Endothelial cell of umbilical vein (primary cell): ENCODE data around the gene B3GALT4. TPM values are rescaled to one million over a fixed set of nuclear protein-coding genes. Genes with fewer than 3 reads are reported as not detected.

Experiments used
- BruUV-seq: library from RNA; stranded (reverse); fragments of 400-500 nt; replicated peaks from 2 replicates; lab custom pipeline; 2021; lab: Mats Ljungman, UMichigan
- CTCF ChIA-PET: fragments of 300-600, 350-600 bp; sonication (Branson Sonifier 250); formaldehyde crosslinking; loops from one replicate; lab custom pipeline; 2021; ENCODE audit warnings: antibody characterized with exemption, inconsistent platforms; lab: Charles Lee
- POLR2A ChIA-PET: fragments of 300-600, 350-600 bp; sonication (Branson Sonifier 250); formaldehyde crosslinking; loops from one replicate; lab custom pipeline; 2021; ENCODE audit warnings: antibody characterized with exemption, inconsistent platforms; lab: Charles Lee
- DNase-seq: peaks from one replicate; pipeline ENCODE4 v3.0.0-alpha.2; 2011; ENCODE audit warnings: low read depth, low spot score
- FAIRE-seq: peaks from 2 replicates; lab custom pipeline; 2011; peaks lifted over from hg19 to GRCh38; lab: Jason Lieb, UNC
- H2AFZ ChIP-seq: 2 replicates; pipeline ENCODE4 v1.6.0; 2012; ENCODE audit warnings: low read depth, low read length, control low read depth, inconsistent platforms
- H3K27ac ChIP-seq: 2 replicates; pipeline ENCODE4 v1.5.1; 2011; ENCODE audit warnings: low read depth, mild to moderate bottlenecking, control low read depth, low read length, moderate library complexity; ENCODE audit not compliant: insufficient read depth
- H3K27me3 ChIP-seq, 2 experiments: 2 replicates each; pipeline versions ENCODE4 v1.6.0 to v1.6.1; 2011; ENCODE audit warnings: low read length in 2 of 2, mixed read lengths in 1 of 2; ENCODE audit not compliant: control insufficient read depth in 2 of 2, insufficient read depth in 2 of 2
- H3K36me3 ChIP-seq, 2 experiments: 2 replicates in 1 of 2; 3 replicates in 1 of 2; pipeline ENCODE4 v1.5.1; 2011; ENCODE audit warnings: low read length in 2 of 2, mild to moderate bottlenecking in 1 of 2, moderate library complexity in 1 of 2; ENCODE audit not compliant: control insufficient read depth in 2 of 2, insufficient read depth in 2 of 2; ENCODE audit errors: extremely low read depth in 1 of 2
- H3K4me1 ChIP-seq: 3 replicates; pipeline ENCODE4 v1.5.1; 2011; ENCODE audit warnings: mild to moderate bottlenecking, low read length; ENCODE audit not compliant: control insufficient read depth, insufficient read depth; ENCODE audit errors: extremely low read depth
- H3K4me2 ChIP-seq: 2 replicates; pipeline ENCODE4 v1.6.1; 2011; ENCODE audit warnings: low read length, control low read depth, mixed read lengths; ENCODE audit not compliant: insufficient read depth
- H3K4me3 ChIP-seq, 3 experiments: fragments of 200-600 bp in 1 of 3; sonication (generic), shearing (Covaris generic) in 1 of 3; replicated peaks in 1 of 3; 2 replicates each; pipeline ENCODE4 v1.5.1; 2011 to 2016; ENCODE audit warnings: control low read depth in 3 of 3, low read length in 3 of 3, mild to moderate bottlenecking in 2 of 3, inconsistent platforms in 1 of 3, low read depth in 1 of 3, moderate library complexity in 1 of 3; ENCODE audit not compliant: insufficient read depth in 1 of 3
- H3K79me2 ChIP-seq: 2 replicates; pipeline ENCODE4 v1.6.0; 2012; ENCODE audit warnings: low read length, inconsistent platforms; ENCODE audit not compliant: control insufficient read depth, insufficient read depth
- H3K9ac ChIP-seq: replicated peaks from 2 replicates; pipeline ENCODE3; 2011; ENCODE audit warnings: low read length, control low read depth; ENCODE audit not compliant: insufficient read depth; ENCODE audit errors: extremely low read depth
- H3K9me1 ChIP-seq: replicated peaks from 3 replicates; pipeline ENCODE4 v1.6.0; 2011; ENCODE audit warnings: mild to moderate bottlenecking, low read length; ENCODE audit not compliant: control insufficient read depth, insufficient read depth; ENCODE audit errors: extremely low read depth
- H3K9me3 ChIP-seq: replicated peaks from 2 replicates; pipeline ENCODE4 v1.5.1; 2012; ENCODE audit warnings: low read length, inconsistent platforms; ENCODE audit not compliant: control insufficient read depth, insufficient read depth
- H4K20me1 ChIP-seq: replicated peaks from 2 replicates; pipeline ENCODE3; 2011; ENCODE audit warnings: mild to moderate bottlenecking, low read length; ENCODE audit not compliant: control insufficient read depth, insufficient read depth; ENCODE audit errors: extremely low read depth
- CTCF ChIP-seq, 2 donors: IDR thresholded peaks; 1 replicate in 1 of 2; 2 replicates in 1 of 2; pipeline ENCODE4 v1.5.1; 2011; ENCODE audit warnings: low read length in 2 of 2, mild to moderate bottlenecking in 2 of 2, moderate library complexity in 2 of 2, control low read depth in 1 of 2, inconsistent platforms in 1 of 2, low read depth in 1 of 2; ENCODE audit not compliant: insufficient read depth in 1 of 2; ENCODE audit errors: extremely low read depth in 1 of 2
- EZH2 ChIP-seq: IDR thresholded peaks from 2 replicates; pipeline ENCODE4 v1.6.1; 2012; ENCODE audit warnings: borderline replicate concordance, low read depth, mild to moderate bottlenecking, moderate library complexity, low read length, inconsistent platforms; ENCODE audit not compliant: severe bottlenecking
- GATA2 ChIP-seq: IDR thresholded peaks from 2 replicates; pipeline ENCODE4 v1.7.0; 2011; ENCODE audit warnings: low read depth, mild to moderate bottlenecking, moderate library complexity, mixed read lengths, low read length; ENCODE audit not compliant: insufficient read length, insufficient read depth
- JUN ChIP-seq: IDR thresholded peaks from 2 replicates; pipeline ENCODE4 v1.6.1; 2011; ENCODE audit warnings: borderline replicate concordance, low read depth; ENCODE audit not compliant: insufficient read length, insufficient read depth
- MAX ChIP-seq: IDR thresholded peaks from 2 replicates; pipeline ENCODE4 v1.6.1; 2011; ENCODE audit not compliant: insufficient read depth, insufficient read length
- dilution Hi-C: fragments of 300-500 bp; cut with MboI; formaldehyde crosslinking; loops from one replicate; pipeline ENCODE4 v1.15.0; 2019; ENCODE audit warnings: low sequenced_read_pairs; ENCODE audit not compliant: extremely low pct_ligation_motif_present
- intact Hi-C: fragments of 100-400 bp; cut with micrococcal nuclease; formaldehyde crosslinking; loops from one replicate; pipeline ENCODE4 v1.10.0; 2022
- polyA plus RNA-seq, 4 experiments: library from polyadenylated mRNA; depleted of rRNA in 3 of 4; stranded (reverse) in 3 of 4; unstranded in 1 of 4; fragments of >200 nt; gene quantifications; 2 replicates each; pipeline versions ENCODE4 v1.2.1 to v1.2.3, GENCODE V29; 2011 to 2012; ENCODE audit warnings: missing spikeins in 1 of 4
- total RNA-seq: library from RNA; stranded (reverse); gene quantifications from 2 replicates; pipeline ENCODE4 v1.2.3, GENCODE V29; 2021

B3GALT4 gene
- total and polyA plus RNA-seq, 2 donors (not counting 3 experiments of a cell fraction or from before 2014, with no cell fraction given): 4.5 to 5.6 TPM

- H3K9me1 ChIP-seq: no peaks in the 10 kb centered on the region
Measured at GRCh38 chr6:33304216-33304615, 27.3 kb downstream of the B3GALT4 start.

GRCh38 chr6:33305052-33305451 lies 28.1 kb downstream of the B3GALT4 start:
- peaks cover 7% of the 10 kb centered on the region for H3K79me2 ChIP-seq
- ChIA-PET POLR2A (no interaction called here), CTCF (no interaction called here)
- H3K4me3 ChIP-seq: no peak overlapping the region
- dilution Hi-C loops: no loop called here
- H4K20me1 ChIP-seq: no peaks in the 10 kb centered on the region
- H3K9ac ChIP-seq: no peak overlapping the region
- TF ChIP-seq JUN (no peak), EZH2 (no peak), MAX (no peak)
- FAIRE-seq: no peak
- H3K4me1 ChIP-seq: peaks cover 2% of the 10 kb centered on the region
- no peaks in the 10 kb centered on the region for H3K9me3 ChIP-seq
- H2AFZ ChIP-seq: no peak overlapping the region
- no peak for DNase-seq
- no peak overlapping the region for H3K27ac ChIP-seq
- peaks cover 8 to 19% of the 10 kb centered on the region in 2 experiments for H3K36me3 ChIP-seq
- intact Hi-C loops: no loop called here
- no peak overlapping the region for H3K4me2 ChIP-seq
- H3K9me1 ChIP-seq: no peaks in the 10 kb centered on the region
- BruUV-seq: no TSS peak
- H3K27me3 ChIP-seq: no peaks in the 10 kb centered on the region

More at GRCh38 chr6:33304216-33304615, 27.3 kb downstream of the B3GALT4 start:
- CTCF ChIA-PET: no interaction called here
- Histone ChIP-seq H3K27me3 (no peaks in the 10 kb centered on the region), H3K79me2 (peaks cover 7% of the 10 kb centered on the region), H3K9me3 (no peaks in the 10 kb centered on the region), H3K4me1 (peaks cover 4% of the 10 kb centered on the region), H3K27ac (no peak overlapping the region), H3K36me3 (peaks cover 8 to 19% of the 10 kb centered on the region in 2 experiments), H4K20me1 (no peaks in the 10 kb centered on the region), H3K4me2 (no peak overlapping the region), H3K4me3 (no peak overlapping the region), H2AFZ (no peak overlapping the region), H3K9ac (no peak overlapping the region)
- no peak for DNase-seq
- dilution Hi-C loops: no loop called here
- no peak for TF ChIP-seq GATA2
- no peak for TF ChIP-seq CTCF (IDR thresholded peaks at IDR 0.05; ENCODE audit: extremely low read depth in 1 of 2, insufficient read depth in 1 of 2, low read depth in 1 of 2, low read length in 2 of 2)
- intact Hi-C loops: no loop called here
- POLR2A ChIA-PET: no interaction called here
- no peak for FAIRE-seq
- no TSS peak for BruUV-seq
